K562 treated with DMSO at 1 percent for 24 hours (cell line): ENCODE data around the gene ERICH6. TPM values are rescaled to one million over a fixed set of nuclear protein-coding genes. Genes with fewer than 3 reads are reported as not detected.

Source experiments
- total RNA-seq: library from RNA; unstranded; fragments of 300-600 nt; gene quantifications from 2 replicates; pipeline ENCODE4 v1.2.3, GENCODE V29; 2022; ENCODE audit warnings: low read depth; ENCODE audit not compliant: insufficient read depth

ERICH6 gene
- not detected in 2 replicates for total RNA-seq

DNA sequence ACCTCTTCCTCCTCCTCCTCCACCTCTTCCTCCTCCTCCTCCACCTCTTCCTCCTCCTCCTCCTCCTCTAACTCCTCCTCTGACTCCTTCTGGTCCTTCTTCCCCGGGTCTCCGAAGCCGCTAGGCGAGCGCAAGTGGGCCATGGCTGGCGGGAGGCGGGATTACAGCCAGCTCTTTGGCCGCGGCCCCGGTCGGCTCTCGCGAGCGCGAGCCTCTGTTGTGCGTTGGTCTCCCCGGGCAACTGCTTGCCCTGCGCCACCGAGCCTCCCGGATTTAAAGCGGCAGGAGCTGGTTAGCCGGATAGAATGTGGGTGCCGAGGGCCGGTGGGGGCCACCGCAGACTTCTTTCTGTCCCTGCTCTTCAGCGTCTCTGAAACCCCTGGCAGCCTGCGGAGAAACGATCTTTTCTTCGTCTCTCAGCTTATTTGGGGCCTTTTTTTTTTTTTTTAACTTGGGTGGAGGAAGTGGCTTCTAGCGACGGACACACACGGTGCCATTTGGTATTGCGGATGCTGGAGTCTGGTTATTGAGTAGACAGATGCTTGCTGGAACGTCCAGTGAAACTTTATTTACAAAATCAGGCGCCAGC is at the start of gene ERICH6:
ERICH6 (minus strand) TSS at position 165 of the 589 bp plus-strand sequence; CDS start at position 143, 22 bp downstream.

Other genes starting within 250 kb of the ERICH6 start
- 312 and 341 TPM in 2 replicates for gene SERP1, start 157.4 kb downstream of the ERICH6 start, total RNA-seq
- gene EIF2A, start 157.1 kb downstream of the ERICH6 start, total RNA-seq: 52.1 and 59.5 TPM in 2 replicates
- gene SELENOT, start 100.6 kb downstream of the ERICH6 start, total RNA-seq: 31.0 and 33.7 TPM in 2 replicates
- 42.4 and 49.4 TPM in 2 replicates for gene SIAH2, start 59.2 kb upstream of the ERICH6 start, total RNA-seq
- gene MINDY4B, start 201.5 kb upstream of the ERICH6 start, total RNA-seq: not detected in 2 replicates